HUDEP-2 (cell line): ENCODE measurements around the gene RRAGD.
A peak's percentile ranks its signal among the peaks of the same experiment; 100 is the strongest.

Experiments
- DNase-seq, 76 experiments: peaks; one replicate each; lab custom pipeline; 2025; ENCODE audit not compliant: unreplicated experiment in 76 of 76; lab: John Stamatoyannopoulos, UW

The RRAGD gene

DNA sequence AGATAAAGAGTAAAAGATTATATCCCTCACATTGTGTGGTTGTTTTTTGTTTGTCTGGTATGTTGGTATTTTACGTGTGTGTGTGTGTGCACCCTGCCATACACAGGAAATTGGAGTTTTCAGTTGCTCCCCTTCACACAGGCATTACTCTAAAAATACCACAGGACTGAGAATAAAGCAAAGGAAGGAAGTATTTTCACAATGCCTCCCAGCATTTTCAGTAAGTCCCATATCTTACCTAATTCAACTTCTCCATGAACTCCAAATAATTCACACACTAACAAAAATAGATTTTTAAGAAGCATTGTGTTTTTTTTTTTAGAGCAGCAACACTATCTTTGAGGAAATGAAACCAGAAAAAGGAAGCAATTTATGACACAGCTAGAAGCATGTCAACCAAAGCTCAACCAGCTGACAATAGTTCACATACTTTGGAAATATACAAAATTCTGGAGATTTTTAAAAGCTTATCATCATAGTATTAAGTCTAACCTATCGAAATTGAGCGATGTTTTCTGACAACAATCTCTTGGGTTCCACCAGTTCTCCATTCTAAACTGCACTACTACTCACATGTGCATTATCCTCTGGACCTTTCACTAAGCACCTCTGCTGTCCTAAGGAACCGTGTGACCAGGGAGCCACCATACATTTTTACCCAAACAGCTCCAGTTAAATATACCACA is 61.6 kb downstream of the RRAGD start:
- no peak for DNase-seq

- DNase-seq = no peak
Measured at GRCh38 chr6:89348372-89348771, 63.7 kb downstream of the RRAGD start.

DNA sequence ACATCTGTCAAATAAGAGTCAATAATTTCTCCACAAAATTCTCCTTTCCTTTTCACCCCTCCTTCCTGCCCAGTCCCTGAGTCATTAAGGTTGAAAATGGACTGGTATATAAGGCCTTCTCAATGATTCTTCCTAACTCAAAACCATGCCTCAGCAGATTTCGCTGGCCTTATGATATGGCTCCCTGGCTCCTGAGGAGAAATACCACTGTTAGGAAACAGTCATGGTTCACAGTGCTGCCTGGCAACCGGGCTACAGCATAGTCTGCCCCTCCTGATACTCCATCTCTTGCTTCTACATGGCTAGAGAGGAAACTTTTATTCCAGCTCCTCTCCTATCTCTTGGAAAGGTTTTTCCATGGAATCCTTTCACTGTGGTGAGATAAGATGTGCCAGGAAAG is 64.2 kb downstream of the RRAGD start:
- DNase-seq = no peak

DNA sequence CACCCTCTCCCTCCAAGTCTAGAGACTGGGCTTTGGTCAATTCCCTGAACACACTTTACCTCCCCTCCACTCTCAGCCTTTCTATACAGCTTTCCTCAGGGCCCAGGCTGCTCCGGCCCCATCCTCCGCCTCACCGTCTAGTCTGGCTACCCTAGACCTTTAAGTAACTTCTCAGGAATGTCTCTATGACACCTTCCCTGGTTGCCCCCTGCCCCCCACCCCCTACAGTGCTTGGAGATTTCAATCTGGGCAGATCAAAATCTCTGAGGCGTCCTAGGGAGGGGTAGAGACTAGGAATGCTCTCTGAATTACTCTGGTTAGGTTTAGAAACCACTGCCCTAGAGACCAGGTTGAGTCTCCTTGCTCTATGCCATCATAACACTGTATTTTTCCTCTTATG is 65.6 kb downstream of the RRAGD start:
- DNase-seq = no peak

DNA sequence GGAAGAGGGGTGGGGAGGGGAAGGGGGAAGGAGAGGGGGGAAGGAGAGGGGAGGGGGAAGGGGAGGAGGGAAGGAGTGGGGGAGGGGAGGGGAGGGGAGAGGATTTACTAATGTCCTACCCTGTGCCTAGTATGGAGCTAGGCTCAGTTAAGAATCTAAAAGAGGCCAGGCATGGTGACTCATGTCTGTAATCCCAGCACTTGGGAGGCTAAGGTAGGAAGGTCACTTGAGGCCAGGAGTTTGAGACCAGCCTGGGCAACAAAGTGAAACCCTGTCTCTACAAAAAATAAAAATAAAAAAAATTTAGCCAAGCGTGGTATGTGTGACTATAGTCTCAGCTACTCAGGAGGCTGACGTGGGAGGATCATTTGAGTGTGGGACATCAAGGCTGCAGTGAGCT is 72.5 kb downstream of the RRAGD start:
- DNase-seq = no peak

GRCh38 chr6:89335164-89335563 is 76.9 kb downstream of the RRAGD start:
- DNase-seq = no peak

DNA sequence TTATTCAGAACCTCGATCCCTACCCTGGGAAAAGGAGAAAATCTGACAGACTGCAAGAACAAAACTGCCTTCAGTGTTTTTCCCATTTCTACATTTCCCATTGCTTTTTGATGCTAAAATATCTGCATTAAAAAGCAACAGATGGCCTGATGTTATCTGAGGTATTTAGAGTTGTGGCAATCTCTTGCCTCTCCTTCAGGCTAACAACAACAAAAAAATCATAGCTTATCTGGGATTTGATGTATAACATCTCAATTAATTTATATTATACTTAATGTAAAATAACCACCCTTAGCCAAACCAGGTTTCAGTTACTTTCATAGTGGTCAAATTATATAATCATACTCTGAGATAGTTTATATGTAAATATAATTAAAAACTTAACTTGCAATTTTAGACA is 81.2 kb downstream of the RRAGD start:
- DNase-seq = no peak

- DNase-seq = no peak
Measured at GRCh38 chr6:89328976-89329375, 83.1 kb downstream of the RRAGD start.

DNA sequence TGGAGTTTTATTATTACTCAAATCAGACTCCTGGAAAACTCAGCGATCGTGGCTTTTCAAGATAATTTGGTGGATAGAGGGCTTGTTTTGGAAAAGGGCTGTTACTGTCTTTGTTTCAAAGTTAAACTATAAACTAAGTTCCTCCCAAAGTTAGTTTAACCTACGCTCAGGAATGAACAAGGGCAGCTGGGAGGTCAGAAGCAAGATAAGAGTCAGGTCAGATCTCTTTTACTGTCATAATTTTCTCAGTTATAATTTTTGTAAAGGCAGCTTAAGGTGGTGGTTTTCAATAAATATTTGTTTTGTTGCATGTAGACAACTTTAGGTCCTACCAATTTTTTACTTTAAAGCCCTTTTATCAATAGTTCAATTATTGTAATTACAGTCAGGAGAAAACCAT is 87.8 kb downstream of the RRAGD start:
- DNase-seq = no peak

GRCh38 chr6:89323511-89323971 is 88.5 kb downstream of the RRAGD start:
- DNase-seq = no peak

- DNase-seq = peak in 13 of 76 experiments; percentile 10 to 72 (median 46)
Measured at GRCh38 chr6:89321131-89321970, 90.7 kb downstream of the RRAGD start.

DNA sequence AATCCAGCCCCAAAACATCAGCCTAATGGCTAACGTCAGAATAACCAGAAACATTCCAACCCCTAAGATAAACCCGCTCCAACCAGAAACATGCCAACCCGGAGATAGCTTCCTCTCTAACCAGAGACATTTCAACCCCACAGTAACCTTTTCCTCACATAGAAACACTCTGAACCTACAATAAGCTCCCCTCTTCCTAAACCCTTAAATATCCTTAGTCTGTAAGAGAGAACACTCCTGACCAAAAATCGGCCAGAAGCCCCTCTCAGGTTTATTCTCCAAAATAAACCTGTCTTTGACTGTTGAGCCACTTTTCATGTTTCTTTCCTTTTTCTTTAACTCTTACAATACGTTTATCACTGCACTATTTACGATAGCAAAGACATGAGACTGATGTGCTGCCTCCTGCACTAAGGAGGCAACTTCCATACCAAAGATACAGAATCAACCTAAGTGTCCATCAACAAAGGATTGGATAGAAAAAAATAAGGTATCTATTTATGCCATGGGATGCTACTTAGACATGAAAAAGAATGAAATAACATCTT is 92.0 kb downstream of the RRAGD start:
- DNase-seq = no peak

DNA sequence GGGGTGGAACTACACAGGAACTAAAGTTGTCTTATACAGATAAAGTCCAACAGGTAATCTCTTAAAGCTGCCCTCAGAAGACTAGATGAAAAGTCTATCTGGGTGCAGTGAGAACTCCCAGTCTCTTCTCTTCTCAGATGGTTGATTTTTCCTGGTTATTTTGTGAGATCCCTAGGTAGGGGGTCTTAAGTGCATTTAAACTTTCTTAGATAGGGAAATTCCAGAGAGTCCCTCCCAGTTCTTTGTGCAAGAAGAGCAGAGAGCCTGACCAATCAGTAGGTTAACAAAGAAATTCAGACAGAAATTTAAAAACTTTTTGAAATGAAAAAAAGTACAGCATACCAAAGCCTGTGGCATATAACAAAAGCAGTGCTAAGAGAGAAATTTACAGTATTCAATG is 95.0 kb downstream of the RRAGD start:
- DNase-seq = no peak

- no peak for DNase-seq
Measured at GRCh38 chr6:89315249-89315885, 96.7 kb downstream of the RRAGD start, which contains the start of gene GABRR2. Gene GABRR2, minus strand, starts transcription at chr6:89315299. Its CDS starts 134 bp downstream, at chr6:89315165.

DNA sequence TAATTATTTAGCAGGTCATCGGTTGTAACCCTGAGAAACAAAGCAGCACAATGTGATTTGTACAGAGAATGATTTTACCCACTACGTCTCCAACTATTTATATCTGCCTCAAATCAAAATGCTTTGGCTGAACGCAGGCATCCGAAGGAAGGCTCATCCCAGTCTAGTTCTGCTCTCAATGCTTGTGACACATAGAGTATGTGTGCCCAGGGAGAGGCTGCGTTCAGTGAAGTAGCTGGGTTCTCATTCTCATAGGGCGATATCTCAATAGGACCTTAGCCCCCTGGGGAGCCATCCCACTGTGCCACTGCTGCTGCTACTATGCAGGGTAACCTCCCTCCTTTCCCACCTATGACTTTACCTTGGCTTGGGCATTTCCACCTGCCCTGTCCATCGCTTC is 97.4 kb downstream of the RRAGD start:
- no peak for DNase-seq
